PFSK-1 (cell line): ENCODE results near the gene LRRC3.
A peak's percentile ranks its signal among the peaks of the same experiment; 100 is the strongest.

ENCODE experiments used
- FOXP2 ChIP-seq: optimal IDR thresholded peaks from 2 replicates; pipeline ENCODE3; 2011; ENCODE audit warnings: borderline replicate concordance, control low read depth, inconsistent platforms; ENCODE audit not compliant: insufficient read depth; ENCODE audit errors: extremely low read length, extremely low read depth
- POLR2AphosphoS5 ChIP-seq: IDR thresholded peaks from 2 replicates; pipeline ENCODE4 v1.6.1; 2012; ENCODE audit warnings: low read depth, mild to moderate bottlenecking, control low read depth, low read length, moderate library complexity
- SIN3A ChIP-seq: IDR thresholded peaks from 2 replicates; pipeline ENCODE4 v1.6.1; 2012; ENCODE audit warnings: mild to moderate bottlenecking, low read length, moderate library complexity, borderline replicate concordance; ENCODE audit not compliant: insufficient read depth
- TAF1 ChIP-seq: IDR thresholded peaks from 2 replicates; pipeline ENCODE4 v1.6.1; 2012; ENCODE audit warnings: low read length, control low read depth, borderline replicate concordance; ENCODE audit not compliant: insufficient read depth
- TF ChIP-seq, protein P1 (sequence below), 2 experiments: IDR thresholded peaks; 2 replicates each; pipeline versions ENCODE4 v1.6.1 to v1.8.0; 2011 to 2012; ENCODE audit warnings: low read depth in 2 of 2, low read length in 2 of 2, control low read depth in 1 of 2, inconsistent platforms in 1 of 2, mild to moderate bottlenecking in 1 of 2, moderate library complexity in 1 of 2; ENCODE audit not compliant: insufficient read depth in 1 of 2

Gene LRRC3

GRCh38 chr21:44483288-44484237, 28.3 kb downstream of the LRRC3 start:
- TF ChIP-seq POLR2AphosphoS5 (no peak), TAF1 (no peak)

- TF ChIP-seq TAF1 (no peak), SIN3A (no peak), FOXP2 (no peak), POLR2AphosphoS5 (no peak)
- TF ChIP-seq, protein P1, sequence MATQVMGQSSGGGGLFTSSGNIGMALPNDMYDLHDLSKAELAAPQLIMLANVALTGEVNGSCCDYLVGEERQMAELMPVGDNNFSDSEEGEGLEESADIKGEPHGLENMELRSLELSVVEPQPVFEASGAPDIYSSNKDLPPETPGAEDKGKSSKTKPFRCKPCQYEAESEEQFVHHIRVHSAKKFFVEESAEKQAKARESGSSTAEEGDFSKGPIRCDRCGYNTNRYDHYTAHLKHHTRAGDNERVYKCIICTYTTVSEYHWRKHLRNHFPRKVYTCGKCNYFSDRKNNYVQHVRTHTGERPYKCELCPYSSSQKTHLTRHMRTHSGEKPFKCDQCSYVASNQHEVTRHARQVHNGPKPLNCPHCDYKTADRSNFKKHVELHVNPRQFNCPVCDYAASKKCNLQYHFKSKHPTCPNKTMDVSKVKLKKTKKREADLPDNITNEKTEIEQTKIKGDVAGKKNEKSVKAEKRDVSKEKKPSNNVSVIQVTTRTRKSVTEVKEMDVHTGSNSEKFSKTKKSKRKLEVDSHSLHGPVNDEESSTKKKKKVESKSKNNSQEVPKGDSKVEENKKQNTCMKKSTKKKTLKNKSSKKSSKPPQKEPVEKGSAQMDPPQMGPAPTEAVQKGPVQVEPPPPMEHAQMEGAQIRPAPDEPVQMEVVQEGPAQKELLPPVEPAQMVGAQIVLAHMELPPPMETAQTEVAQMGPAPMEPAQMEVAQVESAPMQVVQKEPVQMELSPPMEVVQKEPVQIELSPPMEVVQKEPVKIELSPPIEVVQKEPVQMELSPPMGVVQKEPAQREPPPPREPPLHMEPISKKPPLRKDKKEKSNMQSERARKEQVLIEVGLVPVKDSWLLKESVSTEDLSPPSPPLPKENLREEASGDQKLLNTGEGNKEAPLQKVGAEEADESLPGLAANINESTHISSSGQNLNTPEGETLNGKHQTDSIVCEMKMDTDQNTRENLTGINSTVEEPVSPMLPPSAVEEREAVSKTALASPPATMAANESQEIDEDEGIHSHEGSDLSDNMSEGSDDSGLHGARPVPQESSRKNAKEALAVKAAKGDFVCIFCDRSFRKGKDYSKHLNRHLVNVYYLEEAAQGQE (IDR thresholded peaks at IDR 0.05; ENCODE audit: insufficient read depth in 1 of 2, low read depth in 2 of 2, low read length in 2 of 2) = no peak
Measured at GRCh38 chr21:44484498-44485253, 29.4 kb downstream of the LRRC3 start.

DNA sequence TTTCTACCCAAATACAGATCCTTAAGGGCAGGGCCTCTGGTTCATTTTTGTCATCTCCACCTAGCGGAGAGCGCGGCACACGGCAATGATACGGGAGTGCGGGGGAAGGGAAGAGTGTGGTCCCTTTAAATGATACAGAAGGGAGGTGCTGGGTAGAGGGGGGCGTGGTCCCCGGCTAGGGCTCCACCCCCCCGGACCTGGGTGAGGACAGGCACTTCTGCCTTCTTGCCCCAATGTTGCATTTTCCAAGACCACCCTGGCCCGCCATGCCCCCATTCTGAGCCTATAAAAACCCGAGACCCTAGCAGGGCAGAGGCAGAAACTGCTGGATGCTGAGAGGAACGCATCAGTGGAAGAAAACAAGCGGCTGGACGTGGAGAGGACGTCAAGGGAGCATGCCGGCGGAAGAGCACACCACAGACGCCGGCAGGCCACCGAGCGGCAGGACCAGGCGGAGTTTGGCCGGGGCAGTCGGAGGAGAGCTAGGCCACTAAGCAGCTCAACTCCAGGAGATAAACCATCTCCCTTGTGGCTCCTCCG, 30.0 kb downstream of the LRRC3 start:
- TF ChIP-seq TAF1 (no peak), SIN3A (no peak), POLR2AphosphoS5 (peak; percentile 44; the same call in 1 of the 2 replicates), FOXP2 (no peak)
- TF ChIP-seq, protein P1 (IDR thresholded peaks at IDR 0.05; ENCODE audit: insufficient read depth in 1 of 2, low read depth in 2 of 2, low read length in 2 of 2) = no peak

DNA sequence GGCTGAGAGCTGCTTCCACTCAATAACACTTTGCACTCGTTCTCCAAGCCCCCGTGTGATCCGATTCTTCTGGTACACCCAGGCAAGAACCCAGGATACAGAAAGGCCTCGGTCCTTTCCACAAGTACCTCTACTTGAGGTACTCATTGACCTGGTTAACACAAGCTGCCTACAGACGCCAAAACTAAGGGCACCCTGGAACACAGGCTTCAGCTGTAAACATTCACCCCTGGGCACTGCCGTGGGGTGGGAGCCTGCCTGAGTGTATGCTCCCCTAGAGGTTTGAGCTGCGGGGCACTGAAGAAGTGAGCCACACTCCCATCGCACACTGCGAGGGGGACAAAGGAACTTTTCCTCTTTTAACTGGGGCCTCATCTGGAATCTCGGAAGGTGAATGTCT, 30.5 kb downstream of the LRRC3 start:
- TF ChIP-seq SIN3A = no peak
- TF ChIP-seq, protein P1 (IDR thresholded peaks at IDR 0.05; ENCODE audit: insufficient read depth in 1 of 2, low read depth in 2 of 2, low read length in 2 of 2) = no peak
- no peak for TF ChIP-seq FOXP2
- TF ChIP-seq POLR2AphosphoS5 = no peak
- TF ChIP-seq TAF1 = no peak

DNA sequence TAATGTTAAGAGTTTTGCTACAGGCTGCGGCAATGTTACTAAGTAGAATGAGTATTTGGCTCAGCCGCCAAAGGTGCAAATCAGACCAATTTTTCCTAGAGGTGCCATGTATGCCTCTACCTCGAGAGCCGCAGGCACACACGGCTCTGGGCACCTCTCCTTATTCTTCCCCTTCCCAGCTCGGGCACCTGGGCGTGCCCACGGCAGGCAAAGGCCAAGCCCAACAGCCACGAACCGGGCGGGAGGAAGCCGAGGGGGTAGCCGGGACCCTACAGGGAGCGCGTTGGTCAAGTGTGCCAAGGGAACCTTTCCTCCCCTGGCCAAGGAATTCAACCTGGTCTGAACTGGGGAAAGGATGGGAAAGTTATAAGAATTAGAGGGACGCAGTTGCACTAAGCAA, 31.0 kb downstream of the LRRC3 start:
- TF ChIP-seq, protein P1 (IDR thresholded peaks at IDR 0.05; ENCODE audit: insufficient read depth in 1 of 2, low read depth in 2 of 2, low read length in 2 of 2) = no peak
- TF ChIP-seq SIN3A = no peak
- no peak for TF ChIP-seq TAF1
- TF ChIP-seq POLR2AphosphoS5 = no peak
- no peak for TF ChIP-seq FOXP2
